HG03571 (cell line): ENCODE data around the gene SMARCB1.

ENCODE experiments used
- ATAC-seq: cut with Tn5 transposase; IDR thresholded peaks from one replicate; pipeline ENCODE4 v1.9.1; 2021; ENCODE audit not compliant: unreplicated experiment

The SMARCB1 gene

GRCh38 chr22:23828800-23829680 lies 42.3 kb downstream of the SMARCB1 start:
- ATAC-seq, result no peak

GRCh38 chr22:23829845-23830372 lies 43.1 kb downstream of the SMARCB1 start:
- ATAC-seq, result no peak

GRCh38 chr22:23831261-23831660 lies 44.5 kb downstream of the SMARCB1 start:
- ATAC-seq, result no peak

GRCh38 chr22:23831781-23832180 lies 45.0 kb downstream of the SMARCB1 start:
- no peak for ATAC-seq

- ATAC-seq, result no peak
Observed at GRCh38 chr22:23832226-23833016, 45.7 kb downstream of the SMARCB1 start.

- no peak for ATAC-seq
Observed at GRCh38 chr22:23833017-23833751, 46.4 kb downstream of the SMARCB1 start.

- no peak for ATAC-seq
Observed at GRCh38 chr22:23833911-23834317, 47.1 kb downstream of the SMARCB1 start.

- no peak for ATAC-seq
Observed at GRCh38 chr22:23834406-23834792, 47.6 kb downstream of the SMARCB1 start.

GRCh38 chr22:23834793-23835483 lies 48.2 kb downstream of the SMARCB1 start:
- ATAC-seq, result no peak

- no peak for ATAC-seq
Observed at GRCh38 chr22:23835484-23836144, 48.8 kb downstream of the SMARCB1 start.

GRCh38 chr22:23836281-23836680 lies 49.5 kb downstream of the SMARCB1 start:
- ATAC-seq, result no peak

- ATAC-seq, result no peak
Observed at GRCh38 chr22:23836692-23837495, 50.1 kb downstream of the SMARCB1 start.

- no peak for ATAC-seq
Observed at GRCh38 chr22:23837496-23837859, 50.7 kb downstream of the SMARCB1 start.

- peak; percentile 17 for ATAC-seq
Observed at GRCh38 chr22:23837911-23838680, 51.3 kb downstream of the SMARCB1 start.

GRCh38 chr22:23838681-23839468 lies 52.1 kb downstream of the SMARCB1 start, which contains the start of gene DERL3:
DERL3 (minus strand) TSS chr22:23839006; CDS start chr22:23838987, 19 bp downstream.
- peak; percentile 52 for ATAC-seq

GRCh38 chr22:23840026-23840425 lies 53.3 kb downstream of the SMARCB1 start:
- ATAC-seq, result no peak

GRCh38 chr22:23841292-23841691 lies 54.5 kb downstream of the SMARCB1 start:
- ATAC-seq, result no peak
